T-helper 1 cell treated with Interleukin-12 subunit alpha and Interleukin-12 subunit beta and Interleukin-4 antibody, amounts not matched to agents 30 μg/mL and 1 μg/mL, for 36 hours (primary cell): ENCODE data around the gene KNG1.

Source experiments
- H3K27ac Mint-ChIP-seq: one replicate; pipeline ENCODE4 v1.8.0; 2021; ENCODE audit warnings: mild to moderate bottlenecking, mixed read lengths
- H3K27me3 Mint-ChIP-seq: one replicate; pipeline ENCODE4 v1.8.0; 2021; ENCODE audit warnings: low read depth, mixed read lengths
- H3K36me3 Mint-ChIP-seq: one replicate; pipeline ENCODE4 v1.8.0; 2021; ENCODE audit warnings: low read depth, mixed read lengths
- H3K4me1 Mint-ChIP-seq: one replicate; pipeline ENCODE4 v1.8.0; 2021; ENCODE audit warnings: low read depth, mixed read lengths
- H3K4me3 Mint-ChIP-seq: one replicate; pipeline ENCODE4 v1.8.0; 2021; ENCODE audit warnings: mild to moderate bottlenecking, moderate library complexity, mixed read lengths
- H3K9me3 Mint-ChIP-seq: one replicate; pipeline ENCODE4 v1.8.0; 2021; ENCODE audit warnings: mixed read lengths

The KNG1 gene

GRCh38 chr3:186742618-186743380, 25.6 kb downstream of the KNG1 start:
- Mint-ChIP-seq H3K27ac (no peak overlapping the region), H3K9me3 (no peaks in the 10 kb centered on the region), H3K4me1 (peaks cover 2% of the 10 kb centered on the region), H3K36me3 (no peaks in the 10 kb centered on the region), H3K27me3 (peaks cover 3% of the 10 kb centered on the region), H3K4me3 (no peak overlapping the region)

GRCh38 chr3:186743666-186744065, 26.5 kb downstream of the KNG1 start:
- peaks cover 3% of the 10 kb centered on the region for H3K27me3 Mint-ChIP-seq
- peaks cover 2% of the 10 kb centered on the region for H3K4me1 Mint-ChIP-seq
- no peaks in the 10 kb centered on the region for H3K9me3 Mint-ChIP-seq
- no peak overlapping the region for H3K27ac Mint-ChIP-seq
- no peak overlapping the region for H3K4me3 Mint-ChIP-seq
- no peaks in the 10 kb centered on the region for H3K36me3 Mint-ChIP-seq

- H3K36me3 Mint-ChIP-seq: no peaks in the 10 kb centered on the region
- no peak overlapping the region for H3K4me3 Mint-ChIP-seq
- H3K9me3 Mint-ChIP-seq: no peaks in the 10 kb centered on the region
- no peak overlapping the region for H3K27ac Mint-ChIP-seq
- peaks cover 3% of the 10 kb centered on the region for H3K27me3 Mint-ChIP-seq
- peaks cover 2% of the 10 kb centered on the region for H3K4me1 Mint-ChIP-seq
These were observed 28.8 kb downstream of the KNG1 start for GRCh38 chr3:186746008-186746407.

GRCh38 chr3:186750316-186750715, 33.2 kb downstream of the KNG1 start:
- H3K36me3 Mint-ChIP-seq: no peaks in the 10 kb centered on the region
- no peaks in the 10 kb centered on the region for H3K9me3 Mint-ChIP-seq
- peaks cover 6% of the 10 kb centered on the region for H3K4me1 Mint-ChIP-seq
- no peak overlapping the region for H3K4me3 Mint-ChIP-seq
- H3K27me3 Mint-ChIP-seq: peaks cover 5% of the 10 kb centered on the region
- no peak overlapping the region for H3K27ac Mint-ChIP-seq

GRCh38 chr3:186751480-186751879, 34.3 kb downstream of the KNG1 start:
- Mint-ChIP-seq H3K4me1 (peaks cover 4% of the 10 kb centered on the region), H3K9me3 (no peaks in the 10 kb centered on the region), H3K27ac (no peak overlapping the region), H3K27me3 (peaks cover 7% of the 10 kb centered on the region), H3K36me3 (no peaks in the 10 kb centered on the region), H3K4me3 (no peak overlapping the region)

- Mint-ChIP-seq H3K4me1 (peaks cover 4% of the 10 kb centered on the region), H3K4me3 (no peak overlapping the region), H3K27ac (no peak overlapping the region), H3K36me3 (no peaks in the 10 kb centered on the region), H3K27me3 (peaks cover 7% of the 10 kb centered on the region), H3K9me3 (no peaks in the 10 kb centered on the region)
These were observed 36.8 kb downstream of the KNG1 start for GRCh38 chr3:186754006-186754405.

- H3K27ac Mint-ChIP-seq: no peak overlapping the region
- H3K27me3 Mint-ChIP-seq: peaks cover 7% of the 10 kb centered on the region
These were observed 37.7 kb downstream of the KNG1 start for GRCh38 chr3:186754871-186755270.

GRCh38 chr3:186757214-186757613, 40.1 kb downstream of the KNG1 start:
- H3K27ac Mint-ChIP-seq: no peak overlapping the region
- peaks cover 7% of the 10 kb centered on the region for H3K27me3 Mint-ChIP-seq
- H3K4me3 Mint-ChIP-seq: no peak overlapping the region

More at GRCh38 chr3:186754871-186755270, 37.7 kb downstream of the KNG1 start:
- Mint-ChIP-seq H3K9me3 (no peaks in the 10 kb centered on the region), H3K36me3 (no peaks in the 10 kb centered on the region), H3K4me1 (peaks cover 4% of the 10 kb centered on the region), H3K4me3 (no peak overlapping the region)

GRCh38 chr3:186757686-186758220, 40.6 kb downstream of the KNG1 start:
- Mint-ChIP-seq H3K36me3 (no peaks in the 10 kb centered on the region), H3K4me3 (no peak overlapping the region), H3K4me1 (peaks cover 4% of the 10 kb centered on the region), H3K27ac (no peak overlapping the region), H3K9me3 (no peaks in the 10 kb centered on the region), H3K27me3 (peaks cover 7% of the 10 kb centered on the region)

More at GRCh38 chr3:186757214-186757613, 40.1 kb downstream of the KNG1 start:
- no peaks in the 10 kb centered on the region for H3K9me3 Mint-ChIP-seq
- H3K36me3 Mint-ChIP-seq: no peaks in the 10 kb centered on the region
- H3K4me1 Mint-ChIP-seq: peaks cover 4% of the 10 kb centered on the region

GRCh38 chr3:186759231-186759930, 42.2 kb downstream of the KNG1 start:
- Mint-ChIP-seq H3K9me3 (no peaks in the 10 kb centered on the region), H3K27ac (no peak overlapping the region), H3K27me3 (peaks cover 7% of the 10 kb centered on the region), H3K36me3 (no peaks in the 10 kb centered on the region), H3K4me1 (no peaks in the 10 kb centered on the region), H3K4me3 (no peak overlapping the region)

GRCh38 chr3:186760141-186760833, 43.1 kb downstream of the KNG1 start:
- no peaks in the 10 kb centered on the region for H3K36me3 Mint-ChIP-seq
- H3K27ac Mint-ChIP-seq: no peak overlapping the region
- H3K4me1 Mint-ChIP-seq: no peaks in the 10 kb centered on the region
- no peak overlapping the region for H3K4me3 Mint-ChIP-seq
- no peaks in the 10 kb centered on the region for H3K9me3 Mint-ChIP-seq
- peaks cover 2% of the 10 kb centered on the region for H3K27me3 Mint-ChIP-seq

- H3K4me3 Mint-ChIP-seq: no peak overlapping the region
- H3K36me3 Mint-ChIP-seq: no peaks in the 10 kb centered on the region
- no peaks in the 10 kb centered on the region for H3K9me3 Mint-ChIP-seq
- H3K27me3 Mint-ChIP-seq: no peaks in the 10 kb centered on the region
- no peak overlapping the region for H3K27ac Mint-ChIP-seq
- H3K4me1 Mint-ChIP-seq: no peaks in the 10 kb centered on the region
These were observed 43.8 kb downstream of the KNG1 start for GRCh38 chr3:186760897-186761447.

GRCh38 chr3:186772281-186772694, 55.1 kb downstream of the KNG1 start:
- peaks cover 15% of the 10 kb centered on the region for H3K4me1 Mint-ChIP-seq
- H3K36me3 Mint-ChIP-seq: no peaks in the 10 kb centered on the region
- peak overlapping the region; percentile 89 for H3K27ac Mint-ChIP-seq
- H3K4me3 Mint-ChIP-seq: peak overlapping the region; percentile 88
- H3K27me3 Mint-ChIP-seq: no peaks in the 10 kb centered on the region
- H3K9me3 Mint-ChIP-seq: no peaks in the 10 kb centered on the region

GRCh38 chr3:186772701-186773417, 55.7 kb downstream of the KNG1 start:
- H3K36me3 Mint-ChIP-seq: no peaks in the 10 kb centered on the region
- peaks cover 15% of the 10 kb centered on the region for H3K4me1 Mint-ChIP-seq
- no peaks in the 10 kb centered on the region for H3K9me3 Mint-ChIP-seq
- H3K4me3 Mint-ChIP-seq: peak overlapping the region; percentile 88
- no peaks in the 10 kb centered on the region for H3K27me3 Mint-ChIP-seq
- H3K27ac Mint-ChIP-seq: peak overlapping the region; percentile 89
